Fibroblast of pulmonary artery (primary cell): ENCODE results near the gene FANK1.

Source experiments
- DNase-seq: peaks from one replicate; pipeline ENCODE4 v3.0.0-alpha.2; 2010; ENCODE audit warnings: low read depth
- H3K4me3 ChIP-seq: replicated peaks from 2 replicates; pipeline ENCODE4 v1.5.1; 2011; ENCODE audit warnings: low read depth, mild to moderate bottlenecking, control low read depth, low read length, moderate library complexity
- TF ChIP-seq, protein P1 (sequence below): IDR thresholded peaks from 2 replicates; pipeline ENCODE4 v1.5.1; 2011; ENCODE audit warnings: mild to moderate bottlenecking, control low read depth, low read length, inconsistent platforms; ENCODE audit errors: missing control alignments

FANK1 gene

DNA sequence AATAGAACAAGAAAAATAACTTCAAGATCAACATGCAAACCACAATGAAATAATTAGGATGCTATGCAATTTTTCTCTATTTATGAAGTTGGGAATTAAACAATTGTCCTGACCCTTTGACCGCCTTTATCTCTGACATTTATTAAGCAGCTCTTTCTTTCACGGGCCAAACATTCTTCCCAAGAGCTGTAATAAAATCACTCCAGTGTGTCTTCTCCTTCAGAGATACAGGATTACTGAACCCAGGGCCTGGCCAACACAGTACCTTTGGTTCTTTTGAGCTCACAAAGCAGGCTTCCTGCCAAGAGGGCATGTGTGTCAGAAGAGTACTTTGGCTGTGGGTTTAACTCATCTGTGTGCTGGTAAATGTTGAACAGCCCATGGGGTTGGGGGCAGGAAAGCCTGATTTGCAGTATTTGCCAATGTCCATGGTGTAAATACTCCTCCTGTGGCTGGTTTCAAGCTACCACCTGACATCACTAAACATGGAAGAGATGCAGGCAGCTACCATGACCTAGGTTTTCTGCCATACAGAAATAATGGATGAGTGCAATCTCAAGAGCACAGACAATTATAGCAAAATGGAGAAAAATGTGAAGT lies 121.7 kb downstream of the FANK1 start:
- no peak overlapping the region for H3K4me3 ChIP-seq
- DNase-seq, result peak; percentile 74
- TF ChIP-seq, protein P1, sequence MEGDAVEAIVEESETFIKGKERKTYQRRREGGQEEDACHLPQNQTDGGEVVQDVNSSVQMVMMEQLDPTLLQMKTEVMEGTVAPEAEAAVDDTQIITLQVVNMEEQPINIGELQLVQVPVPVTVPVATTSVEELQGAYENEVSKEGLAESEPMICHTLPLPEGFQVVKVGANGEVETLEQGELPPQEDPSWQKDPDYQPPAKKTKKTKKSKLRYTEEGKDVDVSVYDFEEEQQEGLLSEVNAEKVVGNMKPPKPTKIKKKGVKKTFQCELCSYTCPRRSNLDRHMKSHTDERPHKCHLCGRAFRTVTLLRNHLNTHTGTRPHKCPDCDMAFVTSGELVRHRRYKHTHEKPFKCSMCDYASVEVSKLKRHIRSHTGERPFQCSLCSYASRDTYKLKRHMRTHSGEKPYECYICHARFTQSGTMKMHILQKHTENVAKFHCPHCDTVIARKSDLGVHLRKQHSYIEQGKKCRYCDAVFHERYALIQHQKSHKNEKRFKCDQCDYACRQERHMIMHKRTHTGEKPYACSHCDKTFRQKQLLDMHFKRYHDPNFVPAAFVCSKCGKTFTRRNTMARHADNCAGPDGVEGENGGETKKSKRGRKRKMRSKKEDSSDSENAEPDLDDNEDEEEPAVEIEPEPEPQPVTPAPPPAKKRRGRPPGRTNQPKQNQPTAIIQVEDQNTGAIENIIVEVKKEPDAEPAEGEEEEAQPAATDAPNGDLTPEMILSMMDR, result no peak

DNA sequence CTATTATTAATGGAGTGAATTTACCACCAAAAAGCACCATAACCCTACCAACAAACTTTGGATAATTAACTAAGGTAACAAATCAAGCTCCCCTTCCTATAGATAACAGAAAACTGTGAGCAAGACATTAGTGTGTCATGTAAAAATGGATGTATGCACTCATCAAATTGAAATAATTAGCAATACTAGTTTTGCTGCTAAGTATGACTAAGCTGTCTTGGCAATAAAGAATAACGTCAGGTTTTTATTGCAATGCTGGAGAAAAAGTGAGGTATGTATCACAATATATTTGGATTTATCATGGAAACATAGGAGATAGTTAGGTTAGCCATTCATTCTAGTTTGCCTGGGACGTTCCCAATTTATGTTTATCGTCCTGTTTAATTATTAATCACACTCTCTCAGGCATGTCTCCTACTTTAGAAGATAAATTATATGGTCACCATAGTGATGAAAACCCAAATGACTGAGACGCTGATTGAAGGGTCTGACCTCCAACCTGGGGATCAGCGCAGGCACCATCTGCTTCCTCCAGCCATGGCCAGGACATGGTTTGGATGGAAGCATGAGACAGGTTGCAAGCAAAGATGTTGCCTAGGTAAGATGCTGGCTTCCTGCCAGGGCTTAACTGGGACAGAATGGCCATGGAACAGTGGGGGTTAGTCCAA lies 125.6 kb downstream of the FANK1 start:
- TF ChIP-seq, protein P1, result no peak
- H3K4me3 ChIP-seq, result no peak overlapping the region
- no peak for DNase-seq

DNA sequence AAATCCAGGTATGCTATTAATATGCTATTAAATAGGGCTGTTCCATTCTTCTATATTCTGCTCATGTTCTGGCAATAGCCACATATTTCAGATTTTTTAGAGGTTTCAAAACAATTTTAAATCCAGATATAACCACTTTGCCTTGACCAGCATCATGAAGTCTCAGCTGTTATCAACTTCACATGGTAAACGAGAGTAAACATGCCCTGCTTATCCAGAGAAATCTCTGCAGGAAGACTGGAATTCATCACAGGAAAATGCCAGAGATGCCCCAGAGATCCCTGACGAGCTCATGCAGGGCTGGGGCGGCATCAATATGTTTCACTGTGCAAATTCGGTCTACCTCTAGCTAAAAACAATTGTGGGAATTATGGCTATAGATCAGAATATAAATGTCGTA lies 126.5 kb downstream of the FANK1 start:
- no peak overlapping the region for H3K4me3 ChIP-seq
- TF ChIP-seq, protein P1, result no peak
- no peak for DNase-seq

DNA sequence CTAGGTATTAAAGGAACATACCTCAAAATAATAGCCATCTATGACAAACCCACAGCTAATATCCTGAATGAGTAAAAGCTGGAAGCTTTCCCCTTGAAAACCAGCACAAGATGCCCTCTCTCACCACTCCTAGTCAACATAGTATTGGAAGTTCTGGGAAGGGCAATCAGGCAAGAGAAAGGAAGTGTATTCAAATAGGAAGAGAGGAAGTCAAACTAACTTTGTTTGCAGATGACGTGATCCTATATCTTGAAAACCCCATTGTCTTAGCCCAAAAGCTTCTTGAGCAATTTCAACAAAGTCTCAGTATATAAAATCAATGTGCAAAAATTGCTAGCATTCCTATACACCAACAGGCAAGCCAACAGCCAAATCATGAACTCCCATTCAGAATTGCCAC lies 131.3 kb downstream of the FANK1 start:
- H3K4me3 ChIP-seq, result no peak overlapping the region
- DNase-seq, result peak; percentile 36
- TF ChIP-seq, protein P1, result no peak

DNA sequence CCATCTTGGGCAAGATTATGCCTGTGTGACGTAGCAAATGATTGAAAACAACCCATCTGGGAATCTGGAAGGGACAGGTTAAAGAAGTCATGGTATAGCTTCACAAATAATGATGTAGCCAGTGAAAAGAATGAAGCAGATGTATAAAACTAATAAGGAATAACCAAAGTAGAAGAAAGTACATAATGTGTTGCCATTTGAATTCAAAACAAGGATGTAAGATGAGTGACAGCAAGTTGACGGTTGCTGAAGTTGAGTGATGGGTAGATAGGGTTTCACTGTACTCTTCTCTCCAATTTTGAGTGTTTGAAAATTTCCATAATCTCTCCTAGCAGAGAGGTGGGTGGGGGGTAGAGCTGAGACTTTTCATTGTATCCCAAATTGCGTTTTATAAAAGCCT lies 133.6 kb downstream of the FANK1 start:
- H3K4me3 ChIP-seq, result no peak overlapping the region
- DNase-seq, result no peak
- TF ChIP-seq, protein P1, result no peak

DNA sequence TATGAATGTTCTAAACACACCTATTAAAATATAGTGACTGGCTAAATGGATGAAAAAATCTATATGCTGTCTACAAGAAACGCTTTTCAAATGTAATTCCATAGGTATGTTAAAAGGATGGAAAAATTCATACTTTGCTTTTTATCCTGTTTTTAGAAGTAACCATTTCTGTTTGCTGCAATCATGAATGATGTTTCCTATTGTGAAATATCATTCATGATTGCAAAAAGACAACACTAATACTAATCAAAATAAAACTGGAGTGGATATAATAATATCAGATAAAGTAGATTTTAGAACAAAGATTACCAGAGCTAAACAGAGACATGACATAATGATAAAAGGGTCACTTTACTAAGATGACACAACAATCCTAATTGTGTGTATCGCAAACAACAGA lies 138.2 kb downstream of the FANK1 start:
- TF ChIP-seq, protein P1, result no peak
- no peak overlapping the region for H3K4me3 ChIP-seq
- no peak for DNase-seq

DNA sequence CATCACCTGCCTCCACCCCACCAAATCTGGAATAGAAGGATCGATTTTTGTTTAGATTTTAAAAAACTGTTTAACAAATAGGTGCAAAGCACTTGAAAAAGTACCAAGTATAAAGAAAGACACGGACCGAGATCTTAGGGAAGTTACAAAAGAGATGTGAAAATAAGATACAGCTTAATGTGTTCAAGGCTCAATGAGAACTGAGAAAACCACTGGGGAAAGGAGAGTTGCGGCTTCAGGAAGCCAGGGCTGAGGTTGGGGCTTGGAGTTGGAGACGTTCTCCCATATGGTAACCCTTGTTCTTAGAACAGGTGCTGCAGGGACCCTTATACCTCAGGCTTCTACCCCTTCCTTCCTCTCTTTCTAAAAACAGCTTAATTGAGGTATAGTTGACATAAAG lies 140.2 kb downstream of the FANK1 start:
- H3K4me3 ChIP-seq, result no peak overlapping the region
- TF ChIP-seq, protein P1, result no peak
- no peak for DNase-seq
